Measurements from ENCODE around the gene OGFR.

OGFR gene

GRCh38 chr20:62804627-62805154 is at the start of gene OGFR:
OGFR (plus strand) TSS chr20:62804835; CDS start chr20:62804860, 25 bp downstream.
- DNase-seq = no peak

DNA sequence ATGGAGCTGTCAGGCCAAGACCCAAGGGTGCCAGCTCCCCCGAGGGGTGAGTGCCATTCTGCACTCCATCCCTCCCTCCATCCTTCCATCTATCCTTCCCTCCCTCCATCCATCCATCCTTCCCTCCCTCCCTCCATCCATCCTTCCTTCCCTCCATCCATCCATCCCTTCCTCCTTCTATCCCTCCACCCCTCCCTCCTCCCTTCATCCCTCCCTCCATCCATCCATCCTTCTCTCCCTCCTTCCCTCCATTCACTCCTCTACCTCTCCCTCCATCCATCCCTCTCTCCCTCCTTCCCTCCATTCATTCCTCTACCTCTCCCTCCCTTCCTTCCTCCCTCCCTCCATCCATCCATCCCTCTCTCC is 49.7 kb upstream of the OGFR start:
- DNase-seq = no peak

GRCh38 chr20:62755817-62756724 is 48.6 kb upstream of the OGFR start:
- no peak for DNase-seq

DNA sequence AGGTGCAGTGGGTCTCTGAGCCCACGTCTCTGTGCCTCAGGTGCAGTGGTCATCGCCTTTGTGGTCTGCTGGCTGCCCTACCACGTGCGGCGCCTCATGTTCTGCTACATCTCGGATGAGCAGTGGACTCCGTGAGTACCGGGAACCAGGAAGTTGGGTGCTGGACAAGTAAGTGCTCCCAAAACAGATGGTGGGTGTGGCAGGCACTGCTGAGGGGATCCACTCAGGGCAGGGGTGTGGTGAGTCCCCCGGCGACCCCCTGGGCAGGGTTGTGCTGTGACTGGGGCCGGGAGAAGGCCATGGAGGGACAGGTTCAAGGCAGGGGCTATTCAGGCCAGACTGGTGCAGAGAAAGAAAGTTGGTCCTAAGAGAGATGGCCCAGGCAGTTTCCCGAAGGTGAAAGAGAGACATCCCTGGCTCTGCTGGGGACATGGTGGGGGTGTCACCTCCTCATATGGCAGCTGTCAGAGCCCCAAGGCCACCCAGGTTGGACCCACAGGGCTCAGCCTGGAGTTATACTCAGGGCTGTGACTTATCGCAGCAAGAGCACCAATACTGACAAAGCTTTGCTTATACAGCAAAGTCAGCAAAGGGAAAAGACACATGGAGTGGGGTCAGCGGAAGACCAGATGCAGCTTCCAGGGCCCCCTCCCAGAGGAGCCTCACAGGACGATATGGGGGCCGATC is 46.3 kb upstream of the OGFR start:
- no peak for DNase-seq

DNA sequence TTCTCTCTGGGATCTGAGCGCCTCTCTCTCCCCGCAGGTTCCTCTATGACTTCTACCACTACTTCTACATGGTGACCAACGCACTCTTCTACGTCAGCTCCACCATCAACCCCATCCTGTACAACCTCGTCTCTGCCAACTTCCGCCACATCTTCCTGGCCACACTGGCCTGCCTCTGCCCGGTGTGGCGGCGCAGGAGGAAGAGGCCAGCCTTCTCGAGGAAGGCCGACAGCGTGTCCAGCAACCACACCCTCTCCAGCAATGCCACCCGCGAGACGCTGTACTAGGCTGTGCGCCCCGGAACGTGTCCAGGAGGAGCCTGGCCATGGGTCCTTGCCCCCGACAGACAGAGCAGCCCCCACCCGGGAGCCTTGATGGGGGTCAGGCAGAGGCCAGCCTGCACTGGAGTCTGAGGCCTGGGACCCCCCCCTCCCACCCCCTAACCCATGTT is 44.6 kb upstream of the OGFR start:
- no peak for DNase-seq

DNA sequence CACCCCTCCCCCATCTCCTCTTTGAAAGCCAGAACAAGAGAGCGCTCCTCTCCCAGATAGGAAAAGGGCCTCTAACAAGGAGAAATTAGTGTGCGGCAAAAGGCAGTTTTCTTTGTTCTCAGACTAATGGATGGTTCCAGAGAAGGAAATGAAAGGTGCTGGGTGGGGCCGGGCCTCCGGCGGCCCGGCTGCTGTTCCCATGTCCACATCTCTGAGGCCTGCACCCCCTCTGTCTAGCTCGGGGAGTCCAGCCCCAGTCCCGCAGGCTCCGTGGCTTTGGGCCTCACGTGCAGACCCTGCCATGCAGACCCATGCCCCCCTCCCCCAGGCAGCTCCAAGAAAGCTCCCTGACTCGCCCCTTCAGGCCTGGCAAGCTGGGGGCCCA is 44.2 kb upstream of the OGFR start:
- no peak for DNase-seq

DNA sequence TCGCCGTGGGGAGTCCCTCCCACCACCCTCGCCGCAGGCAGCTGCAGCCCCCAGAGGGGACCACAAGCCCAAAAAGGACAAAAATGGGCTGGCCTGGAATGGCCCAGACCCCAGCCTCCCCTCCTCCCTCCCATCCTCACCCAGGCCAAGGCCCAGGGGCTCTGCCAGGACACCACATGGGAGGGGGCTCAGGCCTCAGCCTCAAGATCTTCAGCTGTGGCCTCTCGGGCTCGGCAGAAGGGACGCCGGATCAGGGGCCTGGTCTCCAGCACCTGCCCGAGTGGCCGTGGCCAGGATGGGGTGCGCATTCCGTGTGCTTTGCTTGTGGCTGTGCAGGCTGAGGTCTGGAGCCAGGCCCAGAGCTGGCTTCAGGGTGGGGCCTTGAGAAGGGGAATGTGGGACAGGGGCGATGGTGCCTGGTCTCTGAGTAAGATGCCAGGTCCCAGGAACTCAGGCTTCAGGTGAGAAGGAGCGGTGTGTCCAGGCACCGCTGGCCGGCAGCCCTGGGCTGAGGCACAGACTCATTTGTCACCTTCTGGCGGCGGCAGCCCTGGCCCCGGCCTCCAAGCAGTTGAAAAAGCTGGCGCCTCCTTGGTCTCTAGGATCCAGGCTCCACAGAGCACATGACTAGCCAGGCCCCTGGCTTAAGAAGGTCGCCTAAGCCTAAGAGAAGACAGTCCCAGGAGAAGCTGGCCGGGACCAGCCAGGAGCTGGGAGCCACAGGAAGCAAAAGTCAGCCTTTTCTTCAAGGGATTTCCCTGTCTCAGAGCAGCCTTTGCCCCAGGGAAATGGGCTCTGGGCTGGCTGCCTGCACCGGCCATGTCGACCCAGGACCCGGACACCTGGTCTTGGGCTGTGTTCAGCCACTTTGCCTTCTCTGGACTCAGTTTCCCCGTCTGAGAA is 43.5 kb upstream of the OGFR start:
- no peak for DNase-seq

GRCh38 chr20:62761759-62762131 is 42.9 kb upstream of the OGFR start:
- DNase-seq = no peak

DNA sequence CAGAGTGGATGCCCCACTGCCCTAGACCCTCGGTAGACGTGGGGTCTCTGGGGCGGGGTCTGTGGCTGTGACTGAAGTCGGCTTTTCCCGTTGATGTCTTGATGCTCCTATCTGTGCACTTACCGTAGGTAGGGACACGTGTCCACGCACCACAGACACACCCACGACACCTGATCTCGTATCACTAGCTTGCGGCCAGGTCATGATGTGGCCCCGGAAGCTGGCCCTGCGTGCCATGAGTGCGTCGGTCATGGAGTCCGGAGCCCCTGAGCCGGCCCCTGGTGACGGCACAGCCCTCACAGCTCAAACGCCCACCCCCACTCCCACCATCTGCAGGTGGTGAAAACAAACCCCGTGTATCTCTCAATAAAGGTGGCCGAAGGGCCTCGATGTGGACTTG is 42.3 kb upstream of the OGFR start:
- DNase-seq = no peak

- no peak for DNase-seq
Observed at GRCh38 chr20:62762801-62763368, 41.8 kb upstream of the OGFR start.

DNA sequence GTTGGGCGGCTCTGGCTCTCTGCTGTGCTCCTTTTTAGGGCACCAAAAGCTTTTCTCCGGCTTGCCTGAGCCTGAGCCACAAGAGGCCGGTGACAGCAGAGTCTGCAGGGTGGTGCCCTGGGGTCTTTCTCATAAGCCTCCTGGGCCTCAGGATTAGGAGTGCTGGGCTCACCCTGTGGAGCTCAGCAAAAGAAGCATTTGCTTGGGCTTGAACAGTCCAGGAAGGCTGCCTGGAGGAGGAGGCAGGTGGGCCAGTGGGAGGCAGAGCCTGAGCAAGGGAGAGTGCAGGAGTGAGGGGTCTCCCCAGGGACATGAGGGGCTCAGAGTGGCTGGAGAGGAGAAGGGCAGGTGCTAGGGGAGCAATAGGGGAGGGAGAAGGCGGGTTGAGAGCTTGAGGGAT is 41.2 kb upstream of the OGFR start:
- no peak for DNase-seq

GRCh38 chr20:62764156-62764935 is 40.3 kb upstream of the OGFR start:
- no peak for DNase-seq

- DNase-seq = no peak
Observed at GRCh38 chr20:62765021-62765420, 39.6 kb upstream of the OGFR start.

DNA sequence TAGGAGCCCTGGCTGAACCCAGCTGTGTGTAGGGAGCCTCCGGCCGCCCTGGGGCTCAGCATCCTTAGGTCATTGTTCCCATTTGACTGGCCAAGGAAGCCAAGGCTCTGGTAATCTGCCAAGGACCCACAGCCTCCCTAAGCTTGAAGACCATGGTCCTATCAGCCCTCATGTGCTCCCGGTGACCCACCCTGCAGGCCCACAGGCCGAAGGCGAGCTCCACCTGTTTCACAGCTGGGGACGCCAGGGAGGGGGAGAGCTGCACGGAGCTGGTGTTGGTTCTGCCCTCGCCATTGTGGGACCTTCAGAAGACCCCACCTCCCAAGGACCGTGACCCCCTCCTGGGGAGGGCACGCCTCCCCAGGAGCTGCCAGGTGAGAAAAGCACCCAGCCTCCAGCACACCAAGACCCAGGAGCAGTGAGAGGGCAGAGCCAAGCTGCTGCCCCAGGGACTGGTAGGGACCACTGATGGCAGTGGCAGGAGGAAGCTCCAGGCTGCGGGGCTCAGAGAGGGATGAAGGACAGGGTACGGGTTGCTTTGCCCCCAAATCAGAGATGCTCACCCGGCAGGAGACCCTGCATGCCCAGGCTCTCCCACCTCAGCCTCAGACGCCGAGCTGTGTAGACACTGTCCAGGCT is 39.1 kb upstream of the OGFR start:
- no peak for DNase-seq

GRCh38 chr20:62766071-62766450 is 38.6 kb upstream of the OGFR start:
- DNase-seq = no peak

DNA sequence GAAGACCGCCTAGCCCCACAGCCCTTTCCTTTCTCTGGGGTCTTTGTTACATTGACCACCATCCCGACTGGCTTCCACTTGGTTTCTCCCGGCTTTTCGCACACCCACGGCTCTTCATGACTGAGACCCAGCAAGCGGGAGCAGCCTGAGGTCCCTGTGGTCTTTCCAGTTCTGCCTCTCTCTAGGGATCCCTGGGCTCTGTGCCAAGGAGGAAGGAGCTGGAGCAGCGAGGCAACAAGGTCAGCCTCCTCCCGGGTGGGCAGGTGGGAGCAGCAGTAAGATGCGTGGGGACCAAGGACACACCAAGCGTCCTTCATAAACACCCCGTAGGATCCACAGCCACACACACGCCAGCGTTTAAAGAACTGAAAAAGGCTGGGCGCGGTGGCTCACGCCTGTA is 37.9 kb upstream of the OGFR start:
- no peak for DNase-seq

DNA sequence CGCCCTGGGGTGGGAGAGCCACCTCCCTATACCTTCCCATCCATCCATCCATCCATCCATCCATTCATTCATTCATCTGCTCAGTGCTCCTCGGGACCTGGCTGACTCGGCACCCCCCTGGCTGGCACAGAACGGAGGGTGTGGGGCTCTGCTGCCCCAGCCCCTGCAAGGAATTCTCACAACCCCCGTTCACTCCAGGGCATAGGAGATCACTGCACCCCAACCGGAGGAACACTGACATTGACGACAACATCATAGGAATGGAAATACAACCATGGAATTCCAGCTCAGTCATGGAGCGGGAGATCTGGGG is 36.4 kb upstream of the OGFR start:
- no peak for DNase-seq

- DNase-seq = no peak
Observed at GRCh38 chr20:62768551-62769287, 35.9 kb upstream of the OGFR start.

DNA sequence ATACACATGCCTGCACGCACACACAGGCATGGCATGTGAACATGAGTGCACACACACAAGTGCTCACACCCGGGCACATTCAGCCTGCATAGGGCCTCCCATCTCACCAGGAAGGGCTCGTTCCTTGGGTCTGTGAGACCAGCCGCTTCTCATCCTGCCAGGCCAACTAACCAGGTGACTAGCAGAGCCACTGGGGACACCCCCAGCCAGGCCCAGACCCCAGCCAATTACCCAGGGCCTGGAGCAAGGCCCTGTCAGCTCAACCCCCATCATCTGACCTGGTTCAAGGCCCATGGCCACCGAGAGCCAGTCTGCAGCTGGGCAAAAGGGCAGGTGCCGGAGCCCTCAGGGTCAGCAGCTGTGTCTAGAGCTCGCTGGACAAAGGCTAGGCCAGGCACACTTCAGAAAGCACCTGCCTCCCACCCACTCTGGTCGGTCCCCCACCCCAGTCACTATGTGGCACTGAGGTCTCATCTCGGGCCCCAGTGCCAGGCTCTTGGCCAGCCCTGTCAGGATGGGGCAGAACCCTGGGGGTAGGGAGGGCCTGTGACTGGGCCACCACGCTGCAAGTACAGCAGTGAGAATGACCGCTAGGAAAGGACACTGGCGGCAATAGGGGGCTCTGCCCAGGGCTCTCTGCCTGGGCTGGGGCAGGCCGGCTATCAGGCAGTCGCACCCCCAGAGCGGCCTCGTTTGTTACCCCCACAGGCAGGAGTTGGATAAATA is 35.1 kb upstream of the OGFR start:
- DNase-seq = no peak
